ENCODE results near the gene C13orf42.
"Not testable (repeated sequence)": the region's sequence is repeated elsewhere in the genome, so short reads cannot be mapped to it uniquely, and the experiment has no call there.

C13orf42 gene

DNA sequence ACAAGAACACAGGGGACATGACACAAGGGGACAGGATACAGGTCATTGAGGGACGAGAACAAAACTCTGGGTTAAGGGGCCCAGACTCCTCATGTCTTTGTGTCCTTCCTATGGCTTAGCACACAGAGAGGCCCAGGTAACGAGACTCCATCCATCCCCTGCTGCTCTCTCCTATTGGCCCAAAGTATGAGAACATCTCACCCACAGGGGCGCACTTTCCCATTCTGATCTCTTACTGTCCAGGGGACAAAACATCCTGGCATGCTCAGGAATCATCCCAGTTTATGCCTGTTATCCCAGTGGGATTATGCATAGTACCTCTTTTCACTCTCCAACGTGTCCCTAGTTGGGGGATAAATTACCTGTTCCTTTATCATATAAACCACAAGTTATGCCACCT lies 19.2 kb downstream of the C13orf42 start:
- no peak overlapping the region for H3K4me3 ChIP-seq (ENCODE audit: low read depth in 1 of 2, low read length in 2 of 2)
- no peaks in the 10 kb centered on the region for H3K36me3 ChIP-seq (ENCODE audit: insufficient read depth, low read length)
- no peaks in the 10 kb centered on the region for H3K4me1 ChIP-seq (ENCODE audit: insufficient read depth, low read length)
- H3K9ac ChIP-seq (ENCODE audit: low read length) = no peak overlapping the region
- no peak overlapping the region for H3K27ac ChIP-seq (ENCODE audit: low read depth, low read length)
- no peaks in the 10 kb centered on the region for H3K27me3 ChIP-seq (ENCODE audit: control insufficient read depth in 1 of 2, insufficient read depth in 2 of 2, low read length in 2 of 2)
- no peaks in the 10 kb centered on the region for H3K9me3 ChIP-seq (ENCODE audit: low read length)

GRCh38 chr13:51083706-51084105 lies 27.4 kb downstream of the C13orf42 start:
- no peak overlapping the region for H3K27ac ChIP-seq (ENCODE audit: low read depth, low read length)

GRCh38 chr13:51080478-51081065 lies 30.5 kb downstream of the C13orf42 start:
- not testable (repeated sequence) for H3K27ac ChIP-seq (ENCODE audit: low read depth, low read length); H3K27me3 ChIP-seq (ENCODE audit: control insufficient read depth in 1 of 2, insufficient read depth in 2 of 2, low read length in 2 of 2); H3K4me3 ChIP-seq (ENCODE audit: low read depth in 1 of 2, low read length in 2 of 2); H3K4me1 ChIP-seq (ENCODE audit: insufficient read depth, low read length); H3K9ac ChIP-seq (ENCODE audit: low read length); H3K9me3 ChIP-seq (ENCODE audit: low read length); H3K36me3 ChIP-seq (ENCODE audit: insufficient read depth, low read length)

More at GRCh38 chr13:51083706-51084105, 27.4 kb downstream of the C13orf42 start:
- no peaks in the 10 kb centered on the region for H3K4me1 ChIP-seq (ENCODE audit: insufficient read depth, low read length)
- H3K36me3 ChIP-seq (ENCODE audit: insufficient read depth, low read length) = no peaks in the 10 kb centered on the region
- H3K4me3 ChIP-seq (ENCODE audit: low read depth in 1 of 2, low read length in 2 of 2) = no peak overlapping the region
- no peak overlapping the region for H3K9ac ChIP-seq (ENCODE audit: low read length)
- H3K27me3 ChIP-seq (ENCODE audit: control insufficient read depth in 1 of 2, insufficient read depth in 2 of 2, low read length in 2 of 2) = no peaks in the 10 kb centered on the region
- H3K9me3 ChIP-seq (ENCODE audit: low read length) = no peaks in the 10 kb centered on the region

GRCh38 chr13:51071493-51071892 lies 39.6 kb downstream of the C13orf42 start:
- Histone ChIP-seq H3K4me1 (ENCODE audit: insufficient read depth, low read length) (peaks cover 5% of the 10 kb centered on the region), H3K36me3 (ENCODE audit: insufficient read depth, low read length) (no peaks in the 10 kb centered on the region), H3K9ac (ENCODE audit: low read length) (no peak overlapping the region), H3K27me3 (ENCODE audit: control insufficient read depth in 1 of 2, insufficient read depth in 2 of 2, low read length in 2 of 2) (no peaks in the 10 kb centered on the region), H3K27ac (ENCODE audit: low read depth, low read length) (no peak overlapping the region), H3K9me3 (ENCODE audit: low read length) (no peaks in the 10 kb centered on the region), H3K4me3 (ENCODE audit: low read depth in 1 of 2, low read length in 2 of 2) (no peak overlapping the region)

DNA sequence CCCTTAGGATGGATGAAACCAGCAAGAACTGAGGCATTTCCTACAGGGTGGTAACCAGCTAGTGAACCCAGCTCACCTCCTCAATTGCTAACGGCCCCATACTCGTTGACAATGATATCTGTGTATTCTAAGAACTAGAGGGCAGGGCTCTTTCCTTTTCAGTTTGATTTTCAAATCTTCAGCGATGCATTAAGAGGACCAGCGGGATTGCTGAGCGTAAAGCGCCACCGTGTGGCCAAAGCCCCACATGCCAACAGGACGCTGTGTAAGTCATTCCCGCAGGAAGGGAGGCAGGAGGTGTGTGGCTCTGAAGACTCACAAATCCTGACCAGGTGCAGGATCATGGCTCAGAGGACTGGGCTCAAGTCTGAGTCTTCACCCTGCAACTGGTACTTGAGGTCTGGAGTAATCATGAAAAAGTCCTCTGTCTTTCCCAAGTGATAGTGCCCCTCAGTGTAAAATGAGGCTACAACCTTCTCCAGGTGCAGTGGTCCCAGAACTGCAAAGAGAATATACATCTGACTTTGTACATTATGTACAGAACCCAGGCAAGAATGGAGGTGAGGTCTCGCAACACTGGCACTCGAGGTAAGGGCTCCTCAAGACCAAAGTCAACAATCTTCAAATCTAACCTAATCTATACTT lies 40.9 kb downstream of the C13orf42 start:
- Histone ChIP-seq H3K4me3 (ENCODE audit: low read depth in 1 of 2, low read length in 2 of 2) (no peak overlapping the region), H3K27me3 (ENCODE audit: control insufficient read depth in 1 of 2, insufficient read depth in 2 of 2, low read length in 2 of 2) (no peaks in the 10 kb centered on the region), H3K9ac (ENCODE audit: low read length) (no peak overlapping the region), H3K27ac (ENCODE audit: low read depth, low read length) (no peak overlapping the region), H3K36me3 (ENCODE audit: insufficient read depth, low read length) (no peaks in the 10 kb centered on the region), H3K9me3 (ENCODE audit: low read length) (no peaks in the 10 kb centered on the region), H3K4me1 (ENCODE audit: insufficient read depth, low read length) (peaks cover 5% of the 10 kb centered on the region)

GRCh38 chr13:51068501-51068900 lies 42.6 kb downstream of the C13orf42 start:
- Histone ChIP-seq H3K9ac (ENCODE audit: low read length) (no peak overlapping the region), H3K4me3 (ENCODE audit: low read depth in 1 of 2, low read length in 2 of 2) (no peak overlapping the region), H3K27ac (ENCODE audit: low read depth, low read length) (no peak overlapping the region), H3K27me3 (ENCODE audit: control insufficient read depth in 1 of 2, insufficient read depth in 2 of 2, low read length in 2 of 2) (no peaks in the 10 kb centered on the region), H3K36me3 (ENCODE audit: insufficient read depth, low read length) (no peaks in the 10 kb centered on the region), H3K9me3 (ENCODE audit: low read length) (no peaks in the 10 kb centered on the region), H3K4me1 (ENCODE audit: insufficient read depth, low read length) (peaks cover 5% of the 10 kb centered on the region)

DNA sequence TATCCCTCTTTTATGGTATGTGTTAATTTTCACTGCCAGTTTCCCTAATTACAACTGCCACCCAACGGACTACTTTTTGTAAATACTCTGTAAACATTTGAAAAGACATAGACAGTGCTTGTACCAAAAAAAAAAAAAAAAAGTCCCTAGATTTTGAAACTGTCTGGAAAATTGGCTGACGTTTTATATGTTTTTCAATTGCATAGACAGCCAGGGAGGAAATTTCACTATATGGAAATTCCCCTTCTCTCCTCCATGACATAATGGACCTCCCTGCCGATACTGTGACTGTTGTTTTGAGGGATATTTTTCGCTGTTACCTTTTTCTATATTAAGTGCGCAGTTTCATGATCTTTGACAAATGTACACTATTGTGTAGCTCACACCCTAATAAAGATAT lies 43.4 kb downstream of the C13orf42 start:
- peaks cover 5% of the 10 kb centered on the region for H3K4me1 ChIP-seq (ENCODE audit: insufficient read depth, low read length)
- no peak overlapping the region for H3K4me3 ChIP-seq (ENCODE audit: low read depth in 1 of 2, low read length in 2 of 2)

DNA sequence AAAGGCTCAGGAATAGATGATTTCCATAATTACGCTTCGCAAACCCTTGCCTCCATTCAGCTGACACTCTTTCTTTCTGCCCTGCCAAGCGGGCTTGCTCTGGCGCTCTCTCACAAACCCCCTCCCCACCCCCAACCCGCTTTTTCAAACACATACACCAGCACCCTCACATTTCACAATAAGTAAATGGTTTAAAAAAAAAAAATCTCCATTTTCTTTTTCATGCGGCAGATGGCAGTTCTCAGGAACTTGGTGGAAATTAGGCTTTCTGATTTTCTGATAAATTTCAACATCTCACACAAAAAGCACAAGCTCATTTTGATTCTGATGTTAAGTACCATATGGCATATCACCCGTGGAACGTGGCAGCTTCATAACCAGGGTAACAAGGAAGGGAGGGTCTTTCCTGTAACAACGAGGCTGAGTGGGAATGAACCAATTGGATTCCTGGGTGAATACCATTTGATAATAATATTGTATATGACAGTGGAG lies 43.8 kb downstream of the C13orf42 start:
- Histone ChIP-seq H3K36me3 (ENCODE audit: insufficient read depth, low read length) (no peaks in the 10 kb centered on the region), H3K27me3 (ENCODE audit: control insufficient read depth in 1 of 2, insufficient read depth in 2 of 2, low read length in 2 of 2) (no peaks in the 10 kb centered on the region), H3K27ac (ENCODE audit: low read depth, low read length) (no peak overlapping the region), H3K4me3 (ENCODE audit: low read depth in 1 of 2, low read length in 2 of 2) (no peak overlapping the region), H3K9me3 (ENCODE audit: low read length) (no peaks in the 10 kb centered on the region), H3K4me1 (ENCODE audit: insufficient read depth, low read length) (peaks cover 5% of the 10 kb centered on the region), H3K9ac (ENCODE audit: low read length) (no peak overlapping the region)

More for the DNA sequence above, 43.4 kb downstream of the C13orf42 start:
- Histone ChIP-seq H3K27ac (ENCODE audit: low read depth, low read length) (no peak overlapping the region), H3K36me3 (ENCODE audit: insufficient read depth, low read length) (no peaks in the 10 kb centered on the region), H3K27me3 (ENCODE audit: control insufficient read depth in 1 of 2, insufficient read depth in 2 of 2, low read length in 2 of 2) (no peaks in the 10 kb centered on the region), H3K9ac (ENCODE audit: low read length) (no peak overlapping the region), H3K9me3 (ENCODE audit: low read length) (no peaks in the 10 kb centered on the region)

DNA sequence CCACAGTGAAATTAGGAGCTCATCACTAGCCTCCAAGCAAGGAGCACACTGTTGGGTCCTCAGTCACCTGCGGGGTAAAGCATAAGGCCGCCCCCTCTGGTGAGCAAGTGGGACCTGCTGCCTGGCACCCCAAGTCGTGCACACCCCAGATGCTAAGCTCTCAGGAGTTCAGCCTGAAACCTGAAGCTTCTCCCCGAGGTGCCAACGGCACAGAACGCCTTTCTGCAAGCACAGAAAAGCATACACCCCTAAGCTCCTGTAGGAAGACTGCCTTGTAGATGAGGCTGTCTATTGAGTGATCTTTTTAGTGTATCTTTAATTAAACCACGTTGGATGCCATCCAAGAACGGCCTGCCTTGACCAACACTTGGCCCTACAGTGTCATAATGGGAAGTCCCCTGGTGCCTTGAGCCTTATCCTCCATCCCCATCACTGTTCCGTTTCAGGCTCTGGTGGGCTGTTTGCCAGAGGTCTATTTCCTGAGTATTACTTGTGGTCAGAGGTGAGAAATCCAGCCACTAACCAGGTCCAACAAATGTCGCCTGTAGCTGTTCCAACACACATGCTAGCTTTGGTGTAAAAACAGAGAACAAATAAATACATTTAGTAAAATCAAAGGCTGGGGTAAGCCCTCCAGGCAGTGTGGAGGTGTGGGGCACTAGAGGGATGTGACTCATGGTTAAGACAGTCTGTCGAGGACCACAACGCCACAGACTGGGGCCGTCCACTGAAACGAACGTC lies 44.8 kb downstream of the C13orf42 start:
- no peaks in the 10 kb centered on the region for H3K36me3 ChIP-seq (ENCODE audit: insufficient read depth, low read length)
- no peaks in the 10 kb centered on the region for H3K9me3 ChIP-seq (ENCODE audit: low read length)
- H3K4me3 ChIP-seq (ENCODE audit: low read depth in 1 of 2, low read length in 2 of 2) = no peak overlapping the region
- peaks cover 5% of the 10 kb centered on the region for H3K4me1 ChIP-seq (ENCODE audit: insufficient read depth, low read length)
- H3K27ac ChIP-seq (ENCODE audit: low read depth, low read length) = no peak overlapping the region
- H3K27me3 ChIP-seq (ENCODE audit: control insufficient read depth in 1 of 2, insufficient read depth in 2 of 2, low read length in 2 of 2) = no peaks in the 10 kb centered on the region
- H3K9ac ChIP-seq (ENCODE audit: low read length) = no peak overlapping the region

- no peak overlapping the region for H3K27ac ChIP-seq (ENCODE audit: low read depth, low read length)
- H3K4me1 ChIP-seq (ENCODE audit: insufficient read depth, low read length) = peaks cover 5% of the 10 kb centered on the region
- H3K4me3 ChIP-seq (ENCODE audit: low read depth in 1 of 2, low read length in 2 of 2) = no peak overlapping the region
- no peaks in the 10 kb centered on the region for H3K27me3 ChIP-seq (ENCODE audit: control insufficient read depth in 1 of 2, insufficient read depth in 2 of 2, low read length in 2 of 2)
- H3K9ac ChIP-seq (ENCODE audit: low read length) = no peak overlapping the region
- H3K9me3 ChIP-seq (ENCODE audit: low read length) = no peaks in the 10 kb centered on the region
- no peaks in the 10 kb centered on the region for H3K36me3 ChIP-seq (ENCODE audit: insufficient read depth, low read length)
Observed at GRCh38 chr13:51065372-51066090, 45.5 kb downstream of the C13orf42 start.

DNA sequence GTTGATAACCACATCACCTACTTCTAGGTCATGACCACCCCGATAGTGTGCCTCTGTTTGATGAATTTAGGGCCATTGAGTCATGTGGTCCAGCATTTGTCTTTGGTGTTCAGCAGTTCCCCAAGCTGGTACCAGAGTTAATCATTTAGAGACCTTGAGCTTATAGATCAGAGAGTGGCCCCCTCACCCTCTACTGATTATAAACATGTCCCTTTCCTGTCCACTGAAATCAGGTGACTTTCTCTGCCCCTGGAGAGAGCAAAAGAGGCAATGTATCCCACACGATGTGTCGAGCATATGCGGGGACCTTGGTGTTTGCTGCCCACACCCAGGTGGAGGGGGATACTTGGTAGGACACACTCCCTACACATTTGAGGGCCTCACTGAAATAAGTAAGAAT lies 46.3 kb downstream of the C13orf42 start:
- Histone ChIP-seq H3K27me3 (ENCODE audit: control insufficient read depth in 1 of 2, insufficient read depth in 2 of 2, low read length in 2 of 2) (no peaks in the 10 kb centered on the region), H3K4me3 (ENCODE audit: low read depth in 1 of 2, low read length in 2 of 2) (no peak overlapping the region), H3K9ac (ENCODE audit: low read length) (no peak overlapping the region), H3K4me1 (ENCODE audit: insufficient read depth, low read length) (peaks cover 2% of the 10 kb centered on the region), H3K36me3 (ENCODE audit: insufficient read depth, low read length) (no peaks in the 10 kb centered on the region), H3K27ac (ENCODE audit: low read depth, low read length) (no peak overlapping the region), H3K9me3 (ENCODE audit: low read length) (no peaks in the 10 kb centered on the region)
